ENCODE data around the gene CASP7. TPM values are rescaled to one million over a fixed set of nuclear protein-coding genes. Genes with fewer than 3 reads are reported as not detected.

Gene CASP7
- total and polyA plus RNA-seq, 2 of the 8 experiments (the other 6 are each of a cell fraction or from before 2014, with no cell fraction given) = 2.3 to 4.1 TPM

DNA sequence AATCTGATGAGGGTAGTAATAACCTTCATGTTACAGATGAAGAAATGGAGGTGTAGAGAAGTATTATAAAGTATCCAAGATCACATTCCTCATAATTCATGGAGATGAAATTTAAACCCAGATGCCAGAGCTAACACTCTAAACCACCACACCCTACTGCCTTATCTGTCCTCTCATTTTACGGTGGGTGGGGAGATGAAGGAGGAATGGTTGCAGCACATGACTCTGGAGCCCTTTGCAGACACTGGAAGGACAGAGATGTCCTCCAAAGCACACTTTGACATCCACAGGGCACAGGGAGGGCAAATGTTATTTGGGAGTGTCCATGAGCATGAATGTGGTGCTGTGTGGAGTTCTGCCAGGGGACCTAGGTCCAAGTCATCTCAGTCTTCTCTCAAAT lies 72.8 kb downstream of the CASP7 start:
- Histone ChIP-seq H3K9me3 (ENCODE audit: insufficient read depth in 2 of 2, low read depth in 1 of 2, low read length in 1 of 2) (no peaks in the 10 kb centered on the region), H4K8ac (ENCODE audit: extremely low read depth, insufficient read depth, low read length) (no peak overlapping the region), H4K5ac (ENCODE audit: insufficient read length, low read depth, low read length) (no peak overlapping the region), H3K79me1 (ENCODE audit: low read depth, low read length) (no peaks in the 10 kb centered on the region), H4K20me1 (replicated peaks in 1 of 2; ENCODE audit: control insufficient read depth in 1 of 2, insufficient read depth in 2 of 2, low read length in 2 of 2) (no peaks in the 10 kb centered on the region), H2BK120ac (replicated peaks; ENCODE audit: low read depth, low read length) (no peak overlapping the region), H3K14ac (ENCODE audit: insufficient read length) (no peak overlapping the region), H3K23ac (ENCODE audit: insufficient read length) (no peak overlapping the region), H2BK15ac (ENCODE audit: low read length) (no peak overlapping the region), H3K4ac (replicated peaks; ENCODE audit: insufficient read length, low read depth, low read length) (no peak overlapping the region), H2AFZ (ENCODE audit: low read length) (no peak overlapping the region; the same call in 1 of the 2 replicates), H3K4me3 (ENCODE audit: extremely low read depth in 1 of 4, insufficient read depth in 2 of 4, low read depth in 3 of 4, low read length in 4 of 4) (no peak overlapping the region), H2BK20ac (ENCODE audit: low read length) (no peak overlapping the region), H3K27me3 (replicated peaks in 1 of 4; ENCODE audit: control insufficient read depth in 3 of 4, extremely low read depth in 1 of 4, insufficient read depth in 3 of 4, low read length in 3 of 4) (no peaks in the 10 kb centered on the region), H3K36me3 (ENCODE audit: control insufficient read depth in 2 of 4, insufficient read depth in 4 of 4, low read length in 3 of 4) (no peaks in the 10 kb centered on the region), H4K91ac (replicated peaks; ENCODE audit: insufficient read length, low read length) (no peak overlapping the region), H3K4me1 (replicated peaks in 1 of 4; ENCODE audit: control insufficient read depth in 3 of 4, insufficient read depth in 4 of 4, low read length in 3 of 4) (no peaks in the 10 kb centered on the region), H2BK5ac (ENCODE audit: low read depth, low read length) (no peak overlapping the region), H3K9ac (replicated peaks in 1 of 4; ENCODE audit: extremely low read depth in 1 of 4, low read depth in 3 of 4, low read length in 3 of 4) (no peak overlapping the region), H2BK12ac (ENCODE audit: low read depth, low read length) (no peak overlapping the region), H3K4me2 (ENCODE audit: insufficient read depth in 1 of 2, low read depth in 2 of 2, low read length in 2 of 2) (no peak overlapping the region), H3K18ac (ENCODE audit: extremely low read depth, low read length) (no peak overlapping the region), H3K27ac (ENCODE audit: low read depth, low read length) (no peak overlapping the region), H3K79me2 (ENCODE audit: control insufficient read depth in 1 of 2, insufficient read depth in 2 of 2, low read length in 2 of 2) (no peaks in the 10 kb centered on the region), H3K56ac (replicated peaks; ENCODE audit: insufficient read length, low read depth, low read length) (no peak overlapping the region), H2AK5ac (ENCODE audit: low read depth, low read length) (no peak overlapping the region), H3K23me2 (ENCODE audit: low read depth, low read length) (no peaks in the 10 kb centered on the region)
- DNase-seq (ENCODE audit: low read depth in 1 of 2, low spot score in 2 of 2) (no peak), FAIRE-seq (no peak)
- CTCF ChIA-PET (ENCODE audit: partially characterized antibody) = interaction anchor here (0.6 to 2.7 kb wide), 5 partner anchors 11 to 427 kb away, joined by 3 to 5 read pairs (median 3); no protein-coding TSS in a partner anchor
- POLR2A ChIA-PET (ENCODE audit: partially characterized antibody) = interaction anchor here (1.1 kb wide), 1 partner anchor 11 kb away, joined by 3 read pairs; no protein-coding TSS in a partner anchor
- WGBS, 2 experiments (ENCODE audit: extremely low coverage in 1 of 2, insufficient coverage in 1 of 2, insufficient read length in 1 of 2, insufficient replicate concordance in 2 of 2, low coverage in 1 of 2, low lambda C conversion rate in 2 of 2, missing lambda C conversion rate in 1 of 2) = 100% methylated on average over 1 of the region's 1 CpG; no CpG with 5 or more reads in 1 of the 2 experiments
- TF ChIP-seq SP2 (IDR thresholded peaks at IDR 0.05; ENCODE audit: low read length) (no peak), RBBP5 (IDR thresholded peaks at IDR 0.05; ENCODE audit: borderline replicate concordance, low read depth, low read length) (no peak), SUZ12 (IDR thresholded peaks at IDR 0.05; ENCODE audit: low read length) (no peak), TCF12 (IDR thresholded peaks at IDR 0.05; ENCODE audit: low read depth, low read length) (no peak), RFX5 (IDR thresholded peaks at IDR 0.05; ENCODE audit: borderline replicate concordance, low read depth, low read length) (no peak), JUND (IDR thresholded peaks at IDR 0.05; ENCODE audit: low read length) (no peak), RAD21 (IDR thresholded peaks at IDR 0.05 in 1 of 2, conservative IDR thresholded peaks at IDR 0.05 in 1 of 2; ENCODE audit: low read depth in 2 of 2, low read length in 2 of 2) (no peak), RNF2 (IDR thresholded peaks at IDR 0.05; ENCODE audit: borderline replicate concordance, low read depth, low read length, missing control alignments, poor library complexity, severe bottlenecking) (no peak), NANOG (IDR thresholded peaks at IDR 0.05; ENCODE audit: insufficient read depth, low read depth, low read length, poor library complexity, severe bottlenecking) (no peak), POU5F1 (IDR thresholded peaks at IDR 0.05; ENCODE audit: low read depth, low read length) (no peak), GTF2F1 (IDR thresholded peaks at IDR 0.05; ENCODE audit: borderline replicate concordance, low read depth, low read length) (no peak)
- TF ChIP-seq, protein P1, sequence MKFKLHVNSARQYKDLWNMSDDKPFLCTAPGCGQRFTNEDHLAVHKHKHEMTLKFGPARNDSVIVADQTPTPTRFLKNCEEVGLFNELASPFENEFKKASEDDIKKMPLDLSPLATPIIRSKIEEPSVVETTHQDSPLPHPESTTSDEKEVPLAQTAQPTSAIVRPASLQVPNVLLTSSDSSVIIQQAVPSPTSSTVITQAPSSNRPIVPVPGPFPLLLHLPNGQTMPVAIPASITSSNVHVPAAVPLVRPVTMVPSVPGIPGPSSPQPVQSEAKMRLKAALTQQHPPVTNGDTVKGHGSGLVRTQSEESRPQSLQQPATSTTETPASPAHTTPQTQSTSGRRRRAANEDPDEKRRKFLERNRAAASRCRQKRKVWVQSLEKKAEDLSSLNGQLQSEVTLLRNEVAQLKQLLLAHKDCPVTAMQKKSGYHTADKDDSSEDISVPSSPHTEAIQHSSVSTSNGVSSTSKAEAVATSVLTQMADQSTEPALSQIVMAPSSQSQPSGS (IDR thresholded peaks at IDR 0.05; ENCODE audit: low read length) = no peak
